Rectal smooth muscle tissue (tissue), 1 donor: ENCODE measurements around the gene TACC2.

Experiments used
- H3K27ac ChIP-seq: one replicate; pipeline ENCODE4 v1.7.0; 2013; ENCODE audit warnings: low read depth, low read length, inconsistent platforms
- H3K27me3 ChIP-seq: one replicate; pipeline ENCODE4 v1.7.0; 2013; ENCODE audit warnings: low read length; ENCODE audit not compliant: control insufficient read depth, insufficient read depth
- H3K36me3 ChIP-seq: one replicate; pipeline ENCODE4 v1.7.0; 2013; ENCODE audit warnings: low read length; ENCODE audit not compliant: control insufficient read depth, insufficient read depth
- H3K4me1 ChIP-seq: one replicate; pipeline ENCODE4 v1.7.0; 2013; ENCODE audit warnings: low read length; ENCODE audit not compliant: control insufficient read depth, insufficient read depth
- H3K4me3 ChIP-seq: one replicate; pipeline ENCODE4 v1.7.0; 2013; ENCODE audit warnings: low read length
- H3K9ac ChIP-seq: one replicate; pipeline ENCODE4 v1.7.0; 2013; ENCODE audit warnings: low read length

The TACC2 gene

GRCh38 chr10:122282253-122282671 lies 293.3 kb downstream of the TACC2 start:
- Histone ChIP-seq H3K9ac (no peak overlapping the region), H3K36me3 (no peaks in the 10 kb centered on the region), H3K4me3 (no peak overlapping the region), H3K4me1 (peaks cover 2% of the 10 kb centered on the region), H3K27me3 (no peaks in the 10 kb centered on the region), H3K27ac (no peak overlapping the region)

- Histone ChIP-seq H3K27me3 (no peaks in the 10 kb centered on the region), H3K36me3 (no peaks in the 10 kb centered on the region), H3K4me1 (peaks cover 2% of the 10 kb centered on the region), H3K9ac (no peak overlapping the region), H3K4me3 (no peak overlapping the region), H3K27ac (no peak overlapping the region)
Observed at GRCh38 chr10:122282909-122283308, 293.9 kb downstream of the TACC2 start.

- Histone ChIP-seq H3K4me1 (peaks cover 8% of the 10 kb centered on the region), H3K36me3 (no peaks in the 10 kb centered on the region), H3K27ac (no peak overlapping the region), H3K4me3 (no peak overlapping the region), H3K9ac (no peak overlapping the region), H3K27me3 (no peaks in the 10 kb centered on the region)
Observed at GRCh38 chr10:122285506-122286444, 296.8 kb downstream of the TACC2 start.

- no peak overlapping the region for H3K27ac ChIP-seq
- H3K36me3 ChIP-seq, result no peaks in the 10 kb centered on the region
- H3K9ac ChIP-seq, result no peak overlapping the region
- no peaks in the 10 kb centered on the region for H3K27me3 ChIP-seq
- H3K4me1 ChIP-seq, result peaks cover 8% of the 10 kb centered on the region
- H3K4me3 ChIP-seq, result no peak overlapping the region
Observed at GRCh38 chr10:122286867-122287266, 297.9 kb downstream of the TACC2 start.

GRCh38 chr10:122287570-122287969 lies 298.6 kb downstream of the TACC2 start:
- Histone ChIP-seq H3K36me3 (no peaks in the 10 kb centered on the region), H3K9ac (no peak overlapping the region), H3K27me3 (no peaks in the 10 kb centered on the region), H3K27ac (peak overlapping the region; percentile 11), H3K4me1 (peaks cover 8% of the 10 kb centered on the region), H3K4me3 (no peak overlapping the region)

GRCh38 chr10:122288262-122288661 lies 299.3 kb downstream of the TACC2 start:
- Histone ChIP-seq H3K4me1 (peaks cover 8% of the 10 kb centered on the region), H3K9ac (no peak overlapping the region), H3K36me3 (no peaks in the 10 kb centered on the region), H3K4me3 (no peak overlapping the region), H3K27me3 (no peaks in the 10 kb centered on the region), H3K27ac (no peak overlapping the region)

- Histone ChIP-seq H3K4me1 (peaks cover 8% of the 10 kb centered on the region), H3K4me3 (no peak overlapping the region), H3K27me3 (no peaks in the 10 kb centered on the region), H3K9ac (no peak overlapping the region), H3K27ac (no peak overlapping the region), H3K36me3 (no peaks in the 10 kb centered on the region)
Observed at GRCh38 chr10:122288917-122289316, 300.0 kb downstream of the TACC2 start.

- H3K9ac ChIP-seq, result no peak overlapping the region
- no peaks in the 10 kb centered on the region for H3K36me3 ChIP-seq
- H3K27me3 ChIP-seq, result no peaks in the 10 kb centered on the region
- H3K4me3 ChIP-seq, result no peak overlapping the region
- no peak overlapping the region for H3K27ac ChIP-seq
- peaks cover 8% of the 10 kb centered on the region for H3K4me1 ChIP-seq
Observed at GRCh38 chr10:122290334-122290733, 301.4 kb downstream of the TACC2 start.

- Histone ChIP-seq H3K4me1 (peaks cover 8% of the 10 kb centered on the region), H3K9ac (no peak overlapping the region), H3K4me3 (no peak overlapping the region), H3K27ac (no peak overlapping the region), H3K36me3 (no peaks in the 10 kb centered on the region), H3K27me3 (no peaks in the 10 kb centered on the region)
Observed at GRCh38 chr10:122290833-122291532, 302.0 kb downstream of the TACC2 start.

GRCh38 chr10:122291739-122292138 lies 302.8 kb downstream of the TACC2 start:
- no peak overlapping the region for H3K9ac ChIP-seq

GRCh38 chr10:122292376-122292775 lies 303.4 kb downstream of the TACC2 start:
- Histone ChIP-seq H3K4me1 (peaks cover 6% of the 10 kb centered on the region), H3K27me3 (no peaks in the 10 kb centered on the region), H3K36me3 (no peaks in the 10 kb centered on the region), H3K27ac (no peak overlapping the region), H3K4me3 (no peak overlapping the region), H3K9ac (no peak overlapping the region)

More at GRCh38 chr10:122291739-122292138, 302.8 kb downstream of the TACC2 start:
- H3K27me3 ChIP-seq, result no peaks in the 10 kb centered on the region
- H3K4me3 ChIP-seq, result no peak overlapping the region
- H3K27ac ChIP-seq, result no peak overlapping the region
- no peaks in the 10 kb centered on the region for H3K36me3 ChIP-seq
- peaks cover 8% of the 10 kb centered on the region for H3K4me1 ChIP-seq

GRCh38 chr10:122293156-122293960 lies 304.4 kb downstream of the TACC2 start:
- H3K27ac ChIP-seq, result no peak overlapping the region
- no peak overlapping the region for H3K9ac ChIP-seq
- H3K4me1 ChIP-seq, result peaks cover 2% of the 10 kb centered on the region
- H3K4me3 ChIP-seq, result no peak overlapping the region
- no peaks in the 10 kb centered on the region for H3K36me3 ChIP-seq
- no peaks in the 10 kb centered on the region for H3K27me3 ChIP-seq
